ENCODE data around the gene RPS19.
"Not testable (repeated sequence)": the region's sequence is repeated elsewhere in the genome, so short reads cannot be mapped to it uniquely, and the experiment has no call there.

The RPS19 gene

GRCh38 chr19:41860419-41861115 lies 512 bp downstream of the RPS19 start:
- DNase-seq (ENCODE audit: low read depth), result no peak

- no peak for DNase-seq (ENCODE audit: low read depth)
Measured at GRCh38 chr19:41861116-41861768, 1.2 kb downstream of the RPS19 start.

- no peak for DNase-seq (ENCODE audit: low read depth)
Measured at GRCh38 chr19:41861846-41862245, 1.8 kb downstream of the RPS19 start.

- DNase-seq (ENCODE audit: low read depth), result no peak
Measured at GRCh38 chr19:41862445-41862986, 2.5 kb downstream of the RPS19 start.

GRCh38 chr19:41863209-41863931 lies 3.3 kb downstream of the RPS19 start:
- DNase-seq (ENCODE audit: low read depth), result no peak

GRCh38 chr19:41864374-41864773 lies 4.3 kb downstream of the RPS19 start:
- DNase-seq (ENCODE audit: low read depth), result no peak

- no peak for DNase-seq (ENCODE audit: low read depth)
Measured at GRCh38 chr19:41866284-41866683, 6.2 kb downstream of the RPS19 start.

GRCh38 chr19:41868120-41868988 lies 8.3 kb downstream of the RPS19 start:
- DNase-seq (ENCODE audit: low read depth), result no peak

GRCh38 chr19:41868989-41869300 lies 8.9 kb downstream of the RPS19 start:
- no peak for DNase-seq (ENCODE audit: low read depth)

- DNase-seq (ENCODE audit: low read depth), result no peak
Measured at GRCh38 chr19:41869374-41869955, 9.4 kb downstream of the RPS19 start.

GRCh38 chr19:41870401-41870873 lies 10.4 kb downstream of the RPS19 start:
- no peak for DNase-seq (ENCODE audit: low read depth)

- DNase-seq (ENCODE audit: low read depth), result no peak
Measured at GRCh38 chr19:41871573-41872383, 11.7 kb downstream of the RPS19 start.

GRCh38 chr19:41872384-41872774 lies 12.3 kb downstream of the RPS19 start:
- DNase-seq (ENCODE audit: low read depth), result no peak

GRCh38 chr19:41872775-41873647 lies 13.0 kb downstream of the RPS19 start:
- DNase-seq (ENCODE audit: low read depth), result peak; percentile 22

GRCh38 chr19:41875973-41876372 lies 15.9 kb downstream of the RPS19 start:
- DNase-seq (ENCODE audit: low read depth), result not testable (repeated sequence)

- no peak for DNase-seq (ENCODE audit: low read depth)
Measured at GRCh38 chr19:41876847-41877832, 17.1 kb downstream of the RPS19 start, which contains the start of gene CD79A. Gene CD79A (plus strand): TSS chr19:41877279. CDS start chr19:41877305, 26 bp downstream.

GRCh38 chr19:41877916-41878905 lies 18.2 kb downstream of the RPS19 start:
- no peak for DNase-seq (ENCODE audit: low read depth)
